Measurements from ENCODE around the gene ADSS2. TPM values are rescaled to one million over a fixed set of nuclear protein-coding genes. Genes with fewer than 3 reads are reported as not detected.
"Not testable (repeated sequence)": the region's sequence is repeated elsewhere in the genome, so short reads cannot be mapped to it uniquely, and the experiment has no call there.

ADSS2 gene
- total RNA-seq, 1 donor from 2014 or later, result 31.8 TPM

GRCh38 chr1:244365262-244365661, 86.4 kb downstream of the ADSS2 start:
- DNase-seq, result not testable (repeated sequence)

GRCh38 chr1:244362476-244362875, 89.2 kb downstream of the ADSS2 start:
- DNase-seq, result no peak

GRCh38 chr1:244361764-244362473, 89.8 kb downstream of the ADSS2 start:
- peak; percentile 63 for DNase-seq

Other genes with a start within 250 kb of the ADSS2 start
- 3.4 TPM for gene CATSPERE, start 9.4 kb upstream of the ADSS2 start, total RNA-seq
- gene DESI2, start 201.2 kb upstream of the ADSS2 start, total RNA-seq, result 75.1 TPM

All from tongue (tissue), 2 donors.